ENCODE results near the gene NAA25. TPM values are rescaled to one million over a fixed set of nuclear protein-coding genes. Genes with fewer than 3 reads are reported as not detected.

The NAA25 gene
- total and polyA plus RNA-seq, 3 donors from 2014 or later = 15.2 to 31.8 (median 28.2) TPM

DNA sequence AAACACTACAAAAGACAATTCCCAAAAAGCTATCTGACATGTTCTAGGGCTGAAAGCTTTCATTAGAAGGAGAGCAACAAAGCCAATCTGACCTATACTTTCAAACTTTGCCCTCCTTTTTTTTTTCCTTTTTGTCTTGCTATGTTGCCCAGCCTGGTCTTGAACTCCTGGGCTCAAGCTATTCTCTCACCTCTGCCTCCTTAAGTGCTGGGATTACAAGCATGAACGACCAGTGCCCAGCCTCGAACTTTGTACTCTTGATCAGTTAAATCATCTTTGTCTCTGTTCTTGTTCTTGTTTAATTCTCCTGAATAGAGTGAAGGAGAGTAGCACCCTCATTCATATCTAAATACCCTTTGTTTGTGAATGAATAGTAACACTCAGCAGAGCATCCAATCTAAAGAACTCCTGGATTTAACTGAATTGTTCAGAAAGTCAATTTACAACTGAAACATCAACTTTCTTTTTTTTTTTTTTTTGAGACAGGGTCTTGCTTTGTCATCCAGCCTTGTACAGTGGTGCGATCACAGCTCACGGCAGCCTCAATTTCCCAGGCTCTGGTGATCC, 73.3 kb downstream of the NAA25 start:
- Histone ChIP-seq H3K4me1 (no peaks in the 10 kb centered on the region), H3K27me3 (no peaks in the 10 kb centered on the region), H3K27ac (no peak overlapping the region), H3K4me3 (no peak overlapping the region), H3K9me3 (no peaks in the 10 kb centered on the region), H3K36me3 (ENCODE audit: low read depth, missing control alignments) (no peaks in the 10 kb centered on the region)
- TF ChIP-seq, protein P1, sequence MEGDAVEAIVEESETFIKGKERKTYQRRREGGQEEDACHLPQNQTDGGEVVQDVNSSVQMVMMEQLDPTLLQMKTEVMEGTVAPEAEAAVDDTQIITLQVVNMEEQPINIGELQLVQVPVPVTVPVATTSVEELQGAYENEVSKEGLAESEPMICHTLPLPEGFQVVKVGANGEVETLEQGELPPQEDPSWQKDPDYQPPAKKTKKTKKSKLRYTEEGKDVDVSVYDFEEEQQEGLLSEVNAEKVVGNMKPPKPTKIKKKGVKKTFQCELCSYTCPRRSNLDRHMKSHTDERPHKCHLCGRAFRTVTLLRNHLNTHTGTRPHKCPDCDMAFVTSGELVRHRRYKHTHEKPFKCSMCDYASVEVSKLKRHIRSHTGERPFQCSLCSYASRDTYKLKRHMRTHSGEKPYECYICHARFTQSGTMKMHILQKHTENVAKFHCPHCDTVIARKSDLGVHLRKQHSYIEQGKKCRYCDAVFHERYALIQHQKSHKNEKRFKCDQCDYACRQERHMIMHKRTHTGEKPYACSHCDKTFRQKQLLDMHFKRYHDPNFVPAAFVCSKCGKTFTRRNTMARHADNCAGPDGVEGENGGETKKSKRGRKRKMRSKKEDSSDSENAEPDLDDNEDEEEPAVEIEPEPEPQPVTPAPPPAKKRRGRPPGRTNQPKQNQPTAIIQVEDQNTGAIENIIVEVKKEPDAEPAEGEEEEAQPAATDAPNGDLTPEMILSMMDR (IDR thresholded peaks at IDR 0.05) = no peak
- TF ChIP-seq POLR2A (IDR thresholded peaks at IDR 0.05) = no peak
- no peak for DNase-seq
- WGBS, 2 donors = 86% methylated on average over 4 of the region's 4 CpGs
- intact Hi-C loops (cut with DNase I; ENCODE audit: low total_unique reads) = no loop called here

- Histone ChIP-seq H3K4me3 (no peak overlapping the region), H3K36me3 (ENCODE audit: low read depth, missing control alignments) (no peaks in the 10 kb centered on the region), H3K27me3 (no peaks in the 10 kb centered on the region), H3K9me3 (no peaks in the 10 kb centered on the region), H3K4me1 (no peaks in the 10 kb centered on the region), H3K27ac (no peak overlapping the region)
- intact Hi-C loops (cut with DNase I; ENCODE audit: low total_unique reads) = no loop called here
- TF ChIP-seq, protein P1 (IDR thresholded peaks at IDR 0.05) = no peak
- TF ChIP-seq POLR2A (IDR thresholded peaks at IDR 0.05) = no peak
- 91 to 94% methylated on average over 5 of the region's 5 CpGs for WGBS, 2 donors
- no peak for DNase-seq
Observed at GRCh38 chr12:112032292-112032691, 76.3 kb downstream of the NAA25 start.

DNA sequence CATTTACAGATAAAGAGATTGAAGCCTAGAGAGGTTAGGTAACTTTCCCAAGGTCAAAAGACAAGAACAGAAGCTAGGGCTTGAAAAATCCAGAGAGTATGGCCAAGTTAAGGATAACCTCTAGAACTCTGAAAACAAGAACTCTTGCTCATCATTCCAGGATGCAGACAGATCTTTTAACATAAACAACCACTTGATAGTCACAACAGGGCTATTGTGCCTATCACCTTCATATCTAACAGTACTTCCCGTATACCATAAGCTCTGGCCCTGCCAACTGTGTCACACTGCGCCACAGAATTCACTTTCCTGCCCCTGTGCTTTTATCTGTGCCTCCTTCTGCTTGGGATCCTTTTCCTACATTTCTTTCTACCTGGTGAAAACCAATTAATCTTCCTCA, 77.1 kb downstream of the NAA25 start:
- H3K9me3 ChIP-seq = no peaks in the 10 kb centered on the region
- TF ChIP-seq, protein P1 (IDR thresholded peaks at IDR 0.05) = no peak
- TF ChIP-seq POLR2A (IDR thresholded peaks at IDR 0.05) = no peak
- no peak overlapping the region for H3K27ac ChIP-seq
- 79 to 81% methylated on average over 2 of the region's 2 CpGs for WGBS, 2 donors
- no peaks in the 10 kb centered on the region for H3K36me3 ChIP-seq (ENCODE audit: low read depth, missing control alignments)
- H3K4me3 ChIP-seq = no peak overlapping the region
- H3K27me3 ChIP-seq = no peaks in the 10 kb centered on the region
- H3K4me1 ChIP-seq = no peaks in the 10 kb centered on the region
- no peak for DNase-seq
- intact Hi-C loops (cut with DNase I; ENCODE audit: low total_unique reads) = no loop called here

- TF ChIP-seq POLR2A (IDR thresholded peaks at IDR 0.05) = no peak
- TF ChIP-seq, protein P1 (IDR thresholded peaks at IDR 0.05) = no peak
- Histone ChIP-seq H3K27ac (no peak overlapping the region), H3K4me1 (no peaks in the 10 kb centered on the region), H3K4me3 (no peak overlapping the region), H3K27me3 (no peaks in the 10 kb centered on the region), H3K36me3 (ENCODE audit: low read depth, missing control alignments) (no peaks in the 10 kb centered on the region), H3K9me3 (no peaks in the 10 kb centered on the region)
- WGBS, 2 donors = 89 to 91% methylated on average over 2 of the region's 2 CpGs
- DNase-seq = no peak
- intact Hi-C loops (cut with DNase I; ENCODE audit: low total_unique reads) = no loop called here
Observed at GRCh38 chr12:112029301-112029700, 79.3 kb downstream of the NAA25 start.

GRCh38 chr12:112025808-112026375, 82.7 kb downstream of the NAA25 start:
- 81 to 83% methylated on average over 4 of the region's 4 CpGs for WGBS, 2 donors
- no peak for TF ChIP-seq POLR2A (IDR thresholded peaks at IDR 0.05)
- TF ChIP-seq, protein P1 (IDR thresholded peaks at IDR 0.05) = no peak
- Histone ChIP-seq H3K27me3 (no peaks in the 10 kb centered on the region), H3K4me3 (no peak overlapping the region), H3K9me3 (no peaks in the 10 kb centered on the region), H3K4me1 (no peaks in the 10 kb centered on the region), H3K36me3 (ENCODE audit: low read depth, missing control alignments) (no peaks in the 10 kb centered on the region), H3K27ac (no peak overlapping the region)
- DNase-seq = no peak
- intact Hi-C loops (cut with DNase I; ENCODE audit: low total_unique reads) = no loop called here
